Upper lobe of left lung (tissue), 4 donors: ENCODE results near the gene NSUN2.

Experiments used
- POLR2A ChIP-seq, 4 donors: fragments of 450-650 bp; IDR thresholded peaks; one replicate each; pipeline ENCODE4 v1.5.1; 2016 to 2017; ENCODE audit warnings: antibody characterized with exemption in 4 of 4, mild to moderate bottlenecking in 2 of 4
- TF ChIP-seq, protein P1 (sequence below), 6 experiments: fragments of 450-650 bp in 4 of 6; fragments of 200-600 bp in 2 of 6; sonication (generic) in 2 of 6; IDR thresholded peaks; one replicate each; pipeline ENCODE4 v1.5.1; 2016 to 2019; ENCODE audit warnings: antibody characterized with exemption in 6 of 6

DNA sequence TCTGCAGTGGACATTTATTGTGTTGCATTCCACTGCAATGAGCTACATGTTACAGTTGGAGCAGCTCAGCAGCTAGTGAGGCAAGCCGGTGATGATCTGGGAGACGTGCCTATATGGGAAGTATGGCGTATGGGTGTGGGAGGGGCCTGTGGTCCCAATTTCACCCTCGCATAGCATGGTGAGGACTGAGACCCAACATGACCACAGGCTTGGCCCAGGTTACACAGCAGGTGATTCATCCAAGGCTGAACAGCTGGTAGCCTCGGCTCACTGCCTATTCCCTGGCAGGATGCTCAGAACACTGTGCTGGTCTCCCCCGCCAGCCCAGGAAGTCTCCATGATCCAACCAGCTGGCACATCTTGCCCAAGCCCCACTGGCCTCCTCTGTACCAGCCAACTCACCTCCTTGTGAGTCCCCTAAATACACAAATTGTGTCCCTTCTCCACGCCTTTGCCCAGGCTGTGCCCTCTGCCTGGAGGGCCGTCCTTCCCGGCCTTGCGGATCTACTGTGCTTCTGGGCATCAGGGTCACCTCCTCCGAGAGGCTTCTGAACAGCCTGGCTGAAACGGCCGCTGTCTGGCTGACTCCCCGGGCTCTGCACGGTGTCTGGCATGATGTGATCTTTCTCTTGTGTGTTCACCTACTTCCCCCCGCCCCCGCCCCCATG is 81.4 kb downstream of the NSUN2 start:
- TF ChIP-seq, protein P1, sequence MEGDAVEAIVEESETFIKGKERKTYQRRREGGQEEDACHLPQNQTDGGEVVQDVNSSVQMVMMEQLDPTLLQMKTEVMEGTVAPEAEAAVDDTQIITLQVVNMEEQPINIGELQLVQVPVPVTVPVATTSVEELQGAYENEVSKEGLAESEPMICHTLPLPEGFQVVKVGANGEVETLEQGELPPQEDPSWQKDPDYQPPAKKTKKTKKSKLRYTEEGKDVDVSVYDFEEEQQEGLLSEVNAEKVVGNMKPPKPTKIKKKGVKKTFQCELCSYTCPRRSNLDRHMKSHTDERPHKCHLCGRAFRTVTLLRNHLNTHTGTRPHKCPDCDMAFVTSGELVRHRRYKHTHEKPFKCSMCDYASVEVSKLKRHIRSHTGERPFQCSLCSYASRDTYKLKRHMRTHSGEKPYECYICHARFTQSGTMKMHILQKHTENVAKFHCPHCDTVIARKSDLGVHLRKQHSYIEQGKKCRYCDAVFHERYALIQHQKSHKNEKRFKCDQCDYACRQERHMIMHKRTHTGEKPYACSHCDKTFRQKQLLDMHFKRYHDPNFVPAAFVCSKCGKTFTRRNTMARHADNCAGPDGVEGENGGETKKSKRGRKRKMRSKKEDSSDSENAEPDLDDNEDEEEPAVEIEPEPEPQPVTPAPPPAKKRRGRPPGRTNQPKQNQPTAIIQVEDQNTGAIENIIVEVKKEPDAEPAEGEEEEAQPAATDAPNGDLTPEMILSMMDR (IDR thresholded peaks at IDR 0.05) = no peak
- TF ChIP-seq POLR2A (IDR thresholded peaks at IDR 0.05) = no peak
